GM19023 (cell line): ENCODE measurements around the gene GTF2E1.
"Not testable (repeated sequence)": the region's sequence is repeated elsewhere in the genome, so short reads cannot be mapped to it uniquely, and the experiment has no call there.

Source experiments
- ATAC-seq: cut with Tn5 transposase; IDR thresholded peaks from one replicate; pipeline ENCODE4 v1.9.1; 2021; ENCODE audit warnings: mild to moderate bottlenecking, moderate library complexity; ENCODE audit not compliant: unreplicated experiment

Gene GTF2E1

DNA sequence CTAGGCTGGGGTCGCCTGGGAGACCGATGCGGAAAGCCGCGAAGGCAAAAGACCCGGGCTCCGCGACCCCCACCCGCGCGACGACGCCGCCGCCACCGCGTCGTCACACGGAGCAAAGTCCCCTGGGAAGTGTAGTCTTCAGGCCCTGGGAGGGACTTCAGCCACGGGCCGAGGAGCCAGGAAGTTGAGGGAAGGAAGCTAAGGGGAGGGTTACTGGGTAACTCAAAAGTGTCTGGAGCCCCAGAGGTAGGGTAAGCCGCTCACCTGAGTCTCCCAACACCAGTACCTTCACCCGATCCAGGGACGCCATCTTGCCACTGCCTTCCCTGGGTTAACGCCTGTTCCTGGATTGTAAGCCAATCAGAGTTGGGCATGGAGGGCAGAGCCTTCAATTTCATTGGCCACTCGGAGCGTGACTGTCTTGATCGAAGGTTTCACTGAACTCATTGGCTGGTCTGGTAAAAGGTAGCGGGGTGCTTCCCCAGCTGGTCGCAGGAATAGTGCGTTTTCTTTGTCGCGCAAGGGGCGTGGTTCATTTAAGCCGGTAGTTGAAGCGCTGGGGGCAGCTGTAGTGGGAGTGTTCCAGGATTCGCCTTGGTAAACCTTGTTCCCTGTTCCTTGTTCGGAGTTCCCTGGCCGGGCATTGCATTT lies at the start of gene GTF2E1, which contains the start of gene RABL3:
GTF2E1 (plus strand) TSS at position 547 of the 651 bp plus-strand sequence. CDS start 7,809 bp downstream, outside the sequence.
RABL3 (minus strand) TSS at position 319 of the 651 bp plus-strand sequence; CDS start at position 310, 9 bp downstream.
- ATAC-seq, result peak; percentile 99

DNA sequence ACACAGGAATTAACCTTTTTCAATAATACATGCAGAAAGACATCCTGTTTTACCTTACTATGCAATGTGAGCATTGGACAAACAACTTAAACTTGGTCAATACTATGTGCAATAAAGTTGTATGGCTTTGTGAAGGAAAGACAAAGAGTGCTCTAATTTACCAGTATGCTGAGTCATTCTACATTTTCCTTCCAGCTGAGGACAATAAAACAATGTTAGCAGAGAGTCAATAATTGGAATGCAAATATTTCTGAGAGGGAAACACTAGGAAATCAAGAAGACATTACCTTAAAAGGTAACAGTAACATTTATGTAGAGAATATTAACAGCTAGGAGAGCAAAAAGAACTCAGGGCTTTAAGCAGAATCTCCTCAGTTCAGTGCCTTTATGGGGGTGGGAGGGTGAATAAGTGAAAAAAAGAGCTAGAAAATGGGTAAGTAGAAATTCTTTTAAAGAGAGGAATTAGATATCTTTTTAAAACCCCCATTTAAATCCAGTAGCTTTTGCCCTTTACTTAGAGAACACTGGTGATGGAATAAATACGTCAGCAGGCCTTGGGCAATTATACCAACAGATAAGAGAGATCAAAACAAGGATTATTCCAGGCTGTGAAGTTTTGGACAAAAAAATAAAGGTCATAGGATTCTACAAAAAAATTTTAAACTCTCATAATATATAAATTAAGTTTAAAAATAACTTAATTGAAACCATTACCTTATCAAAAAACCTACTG lies 48.9 kb upstream of the GTF2E1 start:
- no peak for ATAC-seq

DNA sequence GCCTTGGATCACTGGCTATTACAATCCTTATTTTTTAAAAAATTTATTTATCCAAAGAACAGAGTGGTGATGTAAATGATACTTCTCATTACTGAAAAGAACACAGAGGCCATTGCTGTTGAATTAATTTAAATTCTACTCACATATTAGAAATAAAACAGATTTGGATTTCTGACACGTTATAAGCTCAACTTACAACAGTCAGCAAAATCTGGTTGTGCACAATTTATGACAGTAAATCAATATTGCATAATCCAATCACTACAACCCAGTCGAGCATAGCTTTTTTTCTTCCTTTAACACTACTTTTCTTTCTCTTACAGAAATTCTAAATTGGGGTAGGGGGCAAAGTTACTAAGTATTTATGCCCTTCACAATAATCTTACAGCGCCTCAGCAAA lies 43.2 kb upstream of the GTF2E1 start:
- ATAC-seq, result no peak

DNA sequence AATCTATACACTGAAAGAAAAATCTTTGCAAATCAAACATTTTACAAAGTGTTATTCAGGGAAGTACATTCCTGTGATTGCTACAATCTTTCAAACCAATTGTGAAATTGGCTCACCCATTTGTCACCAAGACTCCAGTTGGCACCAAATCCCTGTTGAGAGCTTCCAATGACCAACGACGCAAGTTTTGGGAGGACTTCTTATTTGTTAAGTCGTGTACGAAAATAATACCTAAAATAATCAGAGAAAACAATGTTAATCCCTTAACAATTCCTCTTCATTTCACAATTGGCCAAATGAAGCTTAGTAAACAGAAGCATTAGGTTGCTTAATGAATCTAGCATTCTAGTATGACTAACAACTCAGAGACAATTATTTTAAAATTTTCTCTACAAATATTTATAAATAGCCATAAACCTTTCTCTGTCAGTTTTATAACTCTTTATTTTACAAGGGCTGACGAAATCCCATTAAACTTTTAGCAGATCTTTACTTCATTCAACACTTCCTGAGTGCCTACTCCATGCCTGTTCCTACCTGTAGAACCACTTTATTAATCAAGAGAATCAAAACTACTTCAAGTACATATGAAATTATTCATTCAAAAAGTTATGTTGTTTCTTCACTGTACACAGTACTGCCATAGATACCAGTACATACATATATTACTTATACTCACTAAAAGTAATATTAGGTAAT lies 36.5 kb upstream of the GTF2E1 start:
- ATAC-seq, result no peak

- no peak for ATAC-seq
Observed at GRCh38 chr3:120706950-120707349, 35.6 kb upstream of the GTF2E1 start.

DNA sequence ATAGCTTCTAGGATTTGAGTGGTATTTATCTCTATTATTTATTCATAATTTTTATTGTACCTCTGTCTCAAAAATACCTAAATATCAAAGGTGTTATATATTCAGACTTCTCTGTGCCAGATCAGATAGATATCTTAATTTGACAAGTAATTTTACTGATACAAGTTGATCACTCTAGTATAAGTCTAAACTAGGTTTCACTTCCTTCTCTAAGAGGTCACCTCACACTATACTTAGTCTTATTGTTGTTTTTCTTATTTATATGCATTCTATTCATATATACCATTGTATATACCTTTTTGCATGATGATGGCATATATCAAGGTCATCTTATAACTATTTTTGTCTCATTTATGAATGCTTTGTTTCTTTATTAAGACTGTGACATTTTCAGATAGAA lies 34.1 kb upstream of the GTF2E1 start:
- no peak for ATAC-seq

GRCh38 chr3:120710369-120710768 lies 32.2 kb upstream of the GTF2E1 start:
- ATAC-seq, result no peak

GRCh38 chr3:120713262-120713661 lies 29.3 kb upstream of the GTF2E1 start:
- ATAC-seq, result no peak

DNA sequence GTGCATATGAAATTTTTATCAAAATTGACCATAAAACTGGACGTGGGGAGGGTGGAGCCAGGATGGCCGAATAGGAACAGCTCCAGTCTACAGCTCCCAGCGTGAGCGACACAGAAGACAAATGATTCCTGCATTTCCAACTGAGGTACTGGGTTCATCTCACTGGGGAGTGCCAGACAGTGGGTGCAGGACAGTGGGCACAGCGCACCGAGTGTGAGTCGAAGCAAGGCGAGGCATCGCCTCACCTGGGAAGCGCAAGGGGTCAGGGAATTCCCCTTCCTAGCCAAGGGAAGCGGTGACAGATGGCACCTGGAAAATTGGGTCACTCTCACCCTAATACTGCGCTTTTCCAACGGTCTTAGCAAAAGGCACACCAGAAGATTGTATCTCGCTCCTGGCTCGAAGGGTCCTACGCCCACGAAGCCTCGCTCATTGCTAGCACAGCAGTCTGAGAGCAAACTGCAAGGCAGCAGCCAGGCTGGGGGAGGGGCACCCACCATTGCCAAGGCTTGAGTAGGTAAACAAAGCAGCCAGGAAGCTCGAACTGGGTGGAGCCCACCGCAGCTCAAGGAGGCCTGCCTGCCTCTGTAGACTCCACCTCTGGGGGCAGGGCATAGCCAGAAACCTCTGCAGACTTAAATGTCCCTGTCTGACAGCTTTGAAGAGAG lies 23.2 kb upstream of the GTF2E1 start:
- not testable (repeated sequence) for ATAC-seq

GRCh38 chr3:120726791-120727190 lies 15.8 kb upstream of the GTF2E1 start:
- ATAC-seq, result no peak

GRCh38 chr3:120730576-120731542 lies 11.7 kb upstream of the GTF2E1 start:
- no peak for ATAC-seq

DNA sequence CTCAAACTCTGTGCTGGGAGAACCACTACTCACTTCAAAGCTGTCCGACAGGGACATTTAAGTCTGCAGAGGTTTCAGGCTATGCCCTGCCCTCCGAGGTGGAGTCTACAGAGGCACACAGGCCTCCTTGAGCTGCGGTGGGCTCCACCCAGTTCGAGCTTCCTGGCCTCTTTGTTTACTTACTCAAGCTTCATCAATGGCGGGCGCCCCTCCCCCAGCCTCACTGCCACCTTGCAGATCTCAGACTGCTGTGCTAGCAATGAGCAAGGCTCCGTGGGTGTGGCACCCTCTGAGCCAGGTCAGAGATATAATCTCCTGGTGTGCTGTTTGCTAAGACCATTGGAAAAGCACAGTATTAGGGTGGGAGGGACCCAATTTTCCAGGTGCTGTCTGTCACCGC lies 4.5 kb upstream of the GTF2E1 start:
- ATAC-seq, result not testable (repeated sequence)

DNA sequence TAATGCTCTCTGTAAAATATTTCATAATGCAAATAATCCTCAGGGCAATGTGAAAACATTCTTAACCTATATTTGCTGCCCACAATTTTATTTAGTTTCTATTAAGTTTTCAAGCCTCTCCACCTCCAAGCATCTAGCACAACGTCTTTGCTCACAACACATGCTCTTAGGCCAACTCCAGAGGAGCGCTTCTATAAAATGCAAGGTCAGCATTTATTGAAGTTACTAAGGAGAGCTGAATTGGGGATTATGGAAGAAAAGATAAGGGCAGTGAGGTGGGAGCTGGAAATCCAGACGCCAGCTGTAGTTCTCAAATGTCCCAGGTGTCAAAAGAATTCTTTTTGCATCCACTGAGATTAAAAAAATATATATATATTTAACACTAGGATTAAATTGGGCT lies 1.2 kb upstream of the GTF2E1 start:
- no peak for ATAC-seq

GRCh38 chr3:120741837-120742197 lies 727 bp upstream of the GTF2E1 start:
- ATAC-seq, result peak; percentile 3

- ATAC-seq, result peak; percentile 27
Observed at GRCh38 chr3:120742849-120743365, 363 bp downstream of the GTF2E1 start.

- ATAC-seq, result no peak
Observed at GRCh38 chr3:120743556-120744195, 1.1 kb downstream of the GTF2E1 start.

DNA sequence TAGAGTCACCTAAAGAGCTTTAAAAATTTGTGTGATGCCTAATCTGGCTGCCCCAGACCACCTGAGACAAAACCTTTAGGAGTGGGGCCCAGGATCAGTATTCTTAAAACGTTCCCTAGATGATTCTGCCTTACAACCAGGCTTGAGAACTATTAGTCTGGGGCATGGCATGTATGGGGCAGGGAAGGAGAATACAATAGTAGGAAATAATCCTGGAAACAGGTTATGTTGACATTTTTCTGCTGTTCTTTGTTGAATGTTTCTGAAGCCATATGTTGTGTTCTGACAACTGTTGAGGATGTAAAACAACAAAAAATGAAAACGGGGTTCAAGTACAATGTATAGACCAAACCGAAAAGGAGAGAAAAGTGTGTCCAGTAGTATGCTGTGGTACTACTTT lies 2.9 kb downstream of the GTF2E1 start:
- ATAC-seq, result no peak

- ATAC-seq, result no peak
Observed at GRCh38 chr3:120749843-120750242, 7.3 kb downstream of the GTF2E1 start.

GRCh38 chr3:120752230-120752629 lies 9.7 kb downstream of the GTF2E1 start:
- ATAC-seq, result no peak
